ENCODE data around the gene MRPL10.

Gene MRPL10

GRCh38 chr17:47844227-47844626 lies 12.9 kb upstream of the MRPL10 start:
- Histone ChIP-seq H3K9ac (ENCODE audit: low read depth, low read length, poor library complexity, severe bottlenecking) (no peak overlapping the region), H2AFZ (ENCODE audit: low read length) (no peak overlapping the region), H3K4me3 (ENCODE audit: low read length, poor library complexity, severe bottlenecking) (no peak overlapping the region), H3K27me3 (ENCODE audit: insufficient read depth, low read length, poor library complexity, severe bottlenecking) (no peaks in the 10 kb centered on the region), H3K79me2 (ENCODE audit: insufficient read depth, low read length) (peaks cover 15% of the 10 kb centered on the region), H3K4me2 (ENCODE audit: low read depth, low read length, poor library complexity, severe bottlenecking) (no peak overlapping the region), H4K20me1 (ENCODE audit: insufficient read depth, low read length, poor library complexity, severe bottlenecking) (no peaks in the 10 kb centered on the region), H3K36me3 (ENCODE audit: insufficient read depth, low read length) (no peaks in the 10 kb centered on the region), H3K9me3 (ENCODE audit: insufficient read depth, low read depth, low read length) (no peaks in the 10 kb centered on the region), H3F3A (ENCODE audit: low read depth) (no peaks in the 10 kb centered on the region), H3K4me1 (ENCODE audit: insufficient read depth, low read length, poor library complexity, severe bottlenecking) (peaks cover 26% of the 10 kb centered on the region), H3K9me2 (replicated peaks; ENCODE audit: low read depth, low read length) (no peaks in the 10 kb centered on the region)
- TF ChIP-seq CTCF (conservative IDR thresholded peaks at IDR 0.05; ENCODE audit: low read length) (no peak), EZH2phosphoT487 (IDR thresholded peaks at IDR 0.05; ENCODE audit: borderline replicate concordance) (no peak)

- no peak overlapping the region for H3K4me2 ChIP-seq (ENCODE audit: low read depth, low read length, poor library complexity, severe bottlenecking)
- H3K79me2 ChIP-seq (ENCODE audit: insufficient read depth, low read length), result peaks cover 19% of the 10 kb centered on the region
- H3K27me3 ChIP-seq (ENCODE audit: insufficient read depth, low read length, poor library complexity, severe bottlenecking), result no peaks in the 10 kb centered on the region
- H3K9me3 ChIP-seq (ENCODE audit: insufficient read depth, low read depth, low read length), result no peaks in the 10 kb centered on the region
- H4K20me1 ChIP-seq (ENCODE audit: insufficient read depth, low read length, poor library complexity, severe bottlenecking), result no peaks in the 10 kb centered on the region
- TF ChIP-seq CTCF (conservative IDR thresholded peaks at IDR 0.05; ENCODE audit: low read length) (no peak), EZH2phosphoT487 (IDR thresholded peaks at IDR 0.05; ENCODE audit: borderline replicate concordance) (no peak)
- H3F3A ChIP-seq (ENCODE audit: low read depth), result no peaks in the 10 kb centered on the region
- peak overlapping the region; percentile 53; the same call in 1 of the 2 replicates for H2AFZ ChIP-seq (ENCODE audit: low read length)
- H3K4me3 ChIP-seq (ENCODE audit: low read length, poor library complexity, severe bottlenecking), result no peak overlapping the region
- H3K9me2 ChIP-seq (replicated peaks; ENCODE audit: low read depth, low read length), result no peaks in the 10 kb centered on the region
- peaks cover 26% of the 10 kb centered on the region for H3K4me1 ChIP-seq (ENCODE audit: insufficient read depth, low read length, poor library complexity, severe bottlenecking)
- H3K9ac ChIP-seq (ENCODE audit: low read depth, low read length, poor library complexity, severe bottlenecking), result peak overlapping the region; percentile 49
- H3K36me3 ChIP-seq (ENCODE audit: insufficient read depth, low read length), result no peaks in the 10 kb centered on the region
These were observed 12.0 kb upstream of the MRPL10 start for GRCh38 chr17:47843391-47843730.

GRCh38 chr17:47841488-47842291 lies 10.3 kb upstream of the MRPL10 start:
- TF ChIP-seq EZH2phosphoT487 (IDR thresholded peaks at IDR 0.05; ENCODE audit: borderline replicate concordance) (no peak), CTCF (conservative IDR thresholded peaks at IDR 0.05; ENCODE audit: low read length) (0 out of 2 replicates have a peak, but pooled peaks have one; percentile 6)
- Histone ChIP-seq H3F3A (ENCODE audit: low read depth) (no peaks in the 10 kb centered on the region), H3K36me3 (ENCODE audit: insufficient read depth, low read length) (no peaks in the 10 kb centered on the region), H3K4me2 (ENCODE audit: low read depth, low read length, poor library complexity, severe bottlenecking) (peak overlapping the region; percentile 91), H2AFZ (ENCODE audit: low read length) (peak overlapping the region; percentile 91), H3K4me3 (ENCODE audit: low read length, poor library complexity, severe bottlenecking) (peak overlapping the region; percentile 77), H4K20me1 (ENCODE audit: insufficient read depth, low read length, poor library complexity, severe bottlenecking) (no peaks in the 10 kb centered on the region), H3K9ac (ENCODE audit: low read depth, low read length, poor library complexity, severe bottlenecking) (peak overlapping the region; percentile 85), H3K4me1 (ENCODE audit: insufficient read depth, low read length, poor library complexity, severe bottlenecking) (peaks cover 26% of the 10 kb centered on the region), H3K27me3 (ENCODE audit: insufficient read depth, low read length, poor library complexity, severe bottlenecking) (no peaks in the 10 kb centered on the region), H3K9me3 (ENCODE audit: insufficient read depth, low read depth, low read length) (no peaks in the 10 kb centered on the region), H3K9me2 (replicated peaks; ENCODE audit: low read depth, low read length) (no peaks in the 10 kb centered on the region), H3K79me2 (ENCODE audit: insufficient read depth, low read length) (peaks cover 19% of the 10 kb centered on the region)

Measured in Loucy (cell line).